C4-2B (cell line): ENCODE data around the gene PHACTR4.

Source experiments
- CTCF ChIP-seq: fragments of 450-650 bp; conservative IDR thresholded peaks from 2 replicates; pipeline ENCODE4 v1.5.1; 2017; ENCODE audit warnings: mild to moderate bottlenecking
- ZFX ChIP-seq: fragments of 450-650 bp; IDR thresholded peaks from 2 replicates; pipeline ENCODE4 v1.6.1; 2017

- TF ChIP-seq CTCF (no peak), ZFX (no peak)
Measured at GRCh38 chr1:28437924-28438699, 68.6 kb downstream of the PHACTR4 start.
